Tibial nerve (tissue), 4 donors: Measurements from ENCODE around the gene SPRY4. TPM values are rescaled to one million over a fixed set of nuclear protein-coding genes. Genes with fewer than 3 reads are reported as not detected.
"Not testable (repeated sequence)": the region's sequence is repeated elsewhere in the genome, so short reads cannot be mapped to it uniquely, and the experiment has no call there.

Source experiments
- DNase-seq, 2 donors: peaks; one replicate each; pipeline ENCODE4 v3.0.0-alpha.2; 2019; ENCODE audit warnings: low spot score in 2 of 2
- H3K27ac ChIP-seq, 4 donors: fragments of 200-600 bp; sonication (generic) in 3 of 4; one replicate each; pipeline ENCODE4 v1.5.1; 2017 to 2019; ENCODE audit warnings: mild to moderate bottlenecking in 1 of 4
- H3K27me3 ChIP-seq, 2 donors: fragments of 200-600 bp; sonication (generic) in 1 of 2; one replicate each; pipeline versions ENCODE4 v1.5.1 to v1.6.0; 2017 to 2019
- H3K36me3 ChIP-seq, 3 donors: fragments of 200-600 bp; sonication (generic); one replicate each; pipeline ENCODE4 v1.5.1; 2018 to 2019
- H3K4me1 ChIP-seq, 4 donors: fragments of 200-600 bp; sonication (generic) in 3 of 4; one replicate each; pipeline ENCODE4 v1.5.1; 2017 to 2019
- H3K4me3 ChIP-seq, 4 donors: fragments of 200-600 bp; sonication (generic) in 3 of 4; one replicate each; pipeline ENCODE4 v1.5.1; 2017 to 2019; ENCODE audit warnings: mild to moderate bottlenecking in 1 of 4, moderate library complexity in 1 of 4
- H3K9me3 ChIP-seq, 4 donors: fragments of 200-600 bp; sonication (generic) in 3 of 4; one replicate each; pipeline ENCODE4 v1.5.1; 2017 to 2019
- EP300 ChIP-seq, 2 donors: sonication (generic); formaldehyde crosslinking; IDR thresholded peaks; one replicate each; pipeline ENCODE4 v1.6.1; 2017; ENCODE audit warnings: antibody characterized with exemption in 2 of 2, mild to moderate bottlenecking in 1 of 2
- POLR2A ChIP-seq, 2 donors: fragments of 450-650 bp; IDR thresholded peaks; one replicate each; pipeline ENCODE4 v1.6.1; 2017; ENCODE audit warnings: antibody characterized with exemption in 2 of 2, mild to moderate bottlenecking in 2 of 2, moderate library complexity in 2 of 2
- WGBS, 2 donors: methylation state at CpG; one replicate each; pipeline ENCODE4 v1.1.5; 2018; 5-methylcytosine and 5-hydroxymethylcytosine counted together
- total RNA-seq, 4 donors: library from RNA; depleted of rRNA; stranded (reverse); fragments of >200 nt; gene quantifications; one replicate each; pipeline ENCODE4 v1.1.0, GENCODE V29; 2016
- TF ChIP-seq, protein P1 (sequence below), 5 experiments: fragments of 200-600 bp in 3 of 5; fragments of 450-650 bp in 2 of 5; sonication (generic) in 3 of 5; IDR thresholded peaks; one replicate each; pipeline ENCODE4 v1.5.1; 2016 to 2019; ENCODE audit warnings: antibody characterized with exemption in 5 of 5, mild to moderate bottlenecking in 3 of 5, moderate library complexity in 2 of 5

The SPRY4 gene
- total RNA-seq, 4 donors from 2014 or later = 5.1 to 30.9 (median 17.9) TPM

DNA sequence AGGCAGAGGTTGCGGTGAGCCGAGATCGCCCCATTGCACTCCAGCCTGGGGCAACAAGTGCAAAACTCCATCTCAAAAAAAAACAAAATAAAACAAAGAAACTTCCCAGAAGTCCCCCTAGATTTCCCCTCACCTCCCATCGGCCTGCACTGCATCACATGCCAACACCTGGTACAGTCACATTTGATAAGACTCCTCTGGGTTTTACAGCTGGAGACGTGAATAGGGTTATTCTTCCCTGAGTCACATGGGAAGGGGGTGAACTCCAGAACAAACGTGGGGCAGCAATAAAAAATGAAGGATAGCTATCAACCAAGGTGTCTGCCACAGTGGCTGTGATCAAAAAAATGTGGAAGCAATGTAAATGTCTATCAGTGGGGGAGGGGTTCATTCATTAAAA lies 26.0 kb downstream of the SPRY4 start:
- 78 to 79% methylated on average over 6 of the region's 6 CpGs for WGBS, 2 donors
- no peaks in the 10 kb centered on the region for H3K9me3 ChIP-seq
- H3K27me3 ChIP-seq = no peaks in the 10 kb centered on the region
- TF ChIP-seq POLR2A (IDR thresholded peaks at IDR 0.05) (no peak), EP300 (IDR thresholded peaks at IDR 0.05) (no peak)
- TF ChIP-seq, protein P1, sequence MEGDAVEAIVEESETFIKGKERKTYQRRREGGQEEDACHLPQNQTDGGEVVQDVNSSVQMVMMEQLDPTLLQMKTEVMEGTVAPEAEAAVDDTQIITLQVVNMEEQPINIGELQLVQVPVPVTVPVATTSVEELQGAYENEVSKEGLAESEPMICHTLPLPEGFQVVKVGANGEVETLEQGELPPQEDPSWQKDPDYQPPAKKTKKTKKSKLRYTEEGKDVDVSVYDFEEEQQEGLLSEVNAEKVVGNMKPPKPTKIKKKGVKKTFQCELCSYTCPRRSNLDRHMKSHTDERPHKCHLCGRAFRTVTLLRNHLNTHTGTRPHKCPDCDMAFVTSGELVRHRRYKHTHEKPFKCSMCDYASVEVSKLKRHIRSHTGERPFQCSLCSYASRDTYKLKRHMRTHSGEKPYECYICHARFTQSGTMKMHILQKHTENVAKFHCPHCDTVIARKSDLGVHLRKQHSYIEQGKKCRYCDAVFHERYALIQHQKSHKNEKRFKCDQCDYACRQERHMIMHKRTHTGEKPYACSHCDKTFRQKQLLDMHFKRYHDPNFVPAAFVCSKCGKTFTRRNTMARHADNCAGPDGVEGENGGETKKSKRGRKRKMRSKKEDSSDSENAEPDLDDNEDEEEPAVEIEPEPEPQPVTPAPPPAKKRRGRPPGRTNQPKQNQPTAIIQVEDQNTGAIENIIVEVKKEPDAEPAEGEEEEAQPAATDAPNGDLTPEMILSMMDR (IDR thresholded peaks at IDR 0.05) = no peak
- H3K36me3 ChIP-seq = no peaks in the 10 kb centered on the region
- no peak for DNase-seq
- no peak overlapping the region for H3K27ac ChIP-seq
- H3K4me3 ChIP-seq = no peak overlapping the region
- H3K4me1 ChIP-seq = peaks cover 0 to 14% (median 0%) of the 10 kb centered on the region in 4 donors

DNA sequence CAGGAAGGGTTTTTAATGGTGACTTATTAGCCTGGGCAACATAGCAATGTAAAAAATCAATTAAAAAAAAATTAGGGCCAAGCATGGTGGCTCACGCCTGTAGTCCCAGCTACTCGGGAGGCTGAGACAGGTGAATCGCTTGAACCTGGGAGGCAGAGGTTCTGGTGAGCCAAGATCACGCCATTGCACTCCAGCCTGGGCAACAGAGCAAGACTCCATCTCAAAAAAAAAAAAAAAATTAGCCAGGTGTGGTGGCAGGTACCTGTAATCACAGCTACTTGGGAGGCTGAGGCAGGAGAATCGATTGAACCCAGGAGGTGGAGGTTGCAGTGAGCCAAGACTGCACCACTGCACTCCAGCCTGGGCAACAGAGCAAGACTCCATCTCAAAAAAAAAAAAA lies 27.0 kb downstream of the SPRY4 start:
- not testable (repeated sequence) for H3K36me3 ChIP-seq, H3K27me3 ChIP-seq, H3K9me3 ChIP-seq, H3K27ac ChIP-seq, H3K4me3 ChIP-seq, DNase-seq
- H3K4me1 ChIP-seq = peaks cover 0 to 14% (median 0%) of the 10 kb centered on the region in 4 donors
- WGBS, 2 donors = 95 to 98% methylated on average over 5 of the region's 5 CpGs

DNA sequence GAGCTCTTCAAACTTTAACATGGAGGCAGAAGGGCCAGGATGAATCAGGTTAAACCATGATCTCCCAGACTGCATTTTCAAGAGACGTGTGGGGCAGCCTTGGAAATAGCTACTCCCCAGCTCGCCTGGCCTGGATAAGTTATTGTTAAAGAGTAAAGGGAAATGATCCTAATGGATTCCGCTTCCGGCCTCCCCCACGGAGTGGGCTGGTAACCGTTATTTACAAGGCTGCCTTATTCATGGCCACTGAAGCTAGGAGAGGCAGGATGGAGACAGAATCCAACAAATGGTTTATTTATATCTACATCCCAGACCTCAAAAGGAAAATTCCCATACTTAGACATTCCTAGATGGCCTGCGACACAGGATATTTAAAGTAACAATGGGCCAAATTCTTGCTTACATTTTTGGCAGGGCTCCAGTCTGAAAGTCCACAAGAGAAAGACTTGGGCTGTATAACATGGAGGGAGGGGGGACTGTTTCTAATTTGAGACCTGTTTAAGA lies 27.9 kb downstream of the SPRY4 start:
- no peaks in the 10 kb centered on the region for H3K36me3 ChIP-seq
- TF ChIP-seq, protein P1 (IDR thresholded peaks at IDR 0.05) = no peak
- TF ChIP-seq POLR2A (IDR thresholded peaks at IDR 0.05) (no peak), EP300 (IDR thresholded peaks at IDR 0.05) (no peak)
- H3K4me1 ChIP-seq = peaks cover 0 to 14% (median 0%) of the 10 kb centered on the region in 4 donors
- H3K27ac ChIP-seq = peak overlapping the region in 2 of 4 donors; percentile 20 to 28
- WGBS, 2 donors = 31 to 32% methylated on average over 7 of the region's 7 CpGs
- H3K9me3 ChIP-seq = no peaks in the 10 kb centered on the region
- DNase-seq = no peak
- no peaks in the 10 kb centered on the region for H3K27me3 ChIP-seq
- H3K4me3 ChIP-seq = no peak overlapping the region

DNA sequence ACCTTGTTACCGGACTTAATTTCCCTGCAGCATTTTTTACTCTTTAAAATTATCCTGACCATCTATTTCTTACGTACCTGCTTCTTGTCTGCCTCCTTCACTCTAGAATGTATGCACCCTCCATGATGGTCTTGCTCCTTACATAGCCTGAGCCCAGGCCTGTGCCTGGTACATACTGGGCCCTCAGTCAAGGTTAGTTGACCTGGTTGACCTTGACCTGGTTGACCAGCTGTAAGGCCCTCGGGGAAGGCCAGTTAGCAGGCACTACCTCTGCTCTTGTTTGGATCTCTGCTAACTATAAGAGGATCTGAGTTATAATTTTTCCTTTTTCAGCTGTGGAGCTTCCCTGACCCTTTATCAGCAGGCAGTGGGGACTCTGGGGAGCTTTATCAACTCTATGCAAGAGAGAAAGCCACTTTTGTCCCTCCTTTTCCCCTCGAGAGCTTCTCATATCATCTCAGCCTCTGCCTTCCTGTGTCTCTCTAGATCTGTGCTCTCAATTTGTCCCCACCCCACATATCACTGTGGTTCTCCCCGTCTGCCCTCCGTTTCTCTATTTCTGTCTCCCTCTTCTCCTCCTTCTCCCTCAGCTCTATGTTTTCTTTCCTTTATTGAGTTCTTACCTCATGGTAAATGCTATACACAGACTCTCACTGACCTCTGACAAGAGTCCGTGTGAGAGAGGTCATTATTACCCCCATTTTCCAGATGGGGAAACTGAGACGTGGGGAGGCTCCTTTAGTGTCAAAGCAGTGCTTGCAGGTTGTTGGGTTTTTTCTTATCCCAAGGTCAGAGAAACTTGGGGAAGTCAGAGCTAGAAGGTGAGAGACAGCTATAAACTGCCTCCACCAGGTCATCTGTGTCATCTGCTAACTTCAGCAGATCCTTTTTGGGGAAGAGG lies 28.6 kb downstream of the SPRY4 start:
- Histone ChIP-seq H3K27ac (peak overlapping the region in 1 of 4 donors; percentile 28), H3K9me3 (no peaks in the 10 kb centered on the region), H3K4me1 (peaks cover 0 to 15% (median 0%) of the 10 kb centered on the region in 4 donors), H3K27me3 (no peaks in the 10 kb centered on the region), H3K36me3 (no peaks in the 10 kb centered on the region), H3K4me3 (no peak overlapping the region)
- TF ChIP-seq, protein P1 (IDR thresholded peaks at IDR 0.05) = no peak
- TF ChIP-seq EP300 (IDR thresholded peaks at IDR 0.05) = no peak
- 74 to 79% methylated on average over 8 of the region's 8 CpGs for WGBS, 2 donors
- DNase-seq = no peak

DNA sequence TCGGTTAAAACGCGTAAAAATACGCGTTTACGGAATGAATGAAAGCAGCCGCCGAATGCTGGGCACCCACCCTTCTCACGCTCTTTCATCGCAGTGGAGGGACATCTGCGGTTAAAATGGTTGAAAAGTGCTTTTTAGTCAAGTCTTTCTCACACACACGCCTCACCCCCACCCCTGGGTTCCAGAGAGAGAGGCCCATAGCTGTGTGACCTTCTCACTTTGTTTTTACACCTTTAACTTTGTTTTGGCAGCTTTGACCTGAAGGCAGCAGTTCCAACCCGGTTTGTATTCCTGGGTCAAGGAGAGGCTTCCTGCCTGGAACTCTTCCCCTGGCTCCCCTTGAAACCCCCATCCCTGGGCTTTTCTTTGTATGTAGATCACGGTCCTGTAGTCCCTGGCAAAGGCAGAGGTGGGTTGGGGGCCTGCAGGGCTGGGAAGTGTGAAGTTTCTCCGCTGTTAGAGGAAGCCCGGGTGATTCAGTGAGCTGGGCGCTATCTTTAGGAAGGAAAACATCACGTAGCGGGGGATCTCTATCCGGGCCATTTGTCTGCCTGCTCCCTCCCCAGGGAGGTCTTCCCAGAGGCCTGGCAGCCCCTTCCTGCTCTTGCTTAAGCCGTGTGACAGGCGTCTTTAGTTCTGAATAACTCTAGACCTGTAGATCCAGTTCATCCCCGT lies 29.6 kb downstream of the SPRY4 start:
- no peak for DNase-seq
- Histone ChIP-seq H3K9me3 (no peaks in the 10 kb centered on the region), H3K4me3 (no peak overlapping the region), H3K36me3 (no peaks in the 10 kb centered on the region), H3K4me1 (peaks cover 0 to 25% (median 0%) of the 10 kb centered on the region in 4 donors), H3K27ac (no peak overlapping the region), H3K27me3 (no peaks in the 10 kb centered on the region)
- TF ChIP-seq, protein P1 (IDR thresholded peaks at IDR 0.05) = no peak
- no peak for TF ChIP-seq POLR2A (IDR thresholded peaks at IDR 0.05)
- no peak for TF ChIP-seq EP300 (IDR thresholded peaks at IDR 0.05)
- WGBS, 2 donors = 62 to 63% methylated on average over 23 of the region's 23 CpGs
